GM06990 (cell line): ENCODE measurements around the gene WNT9A.

Experiments
- DNase-seq: peaks from one replicate; pipeline ENCODE4 v3.0.0-alpha.2; 2011; ENCODE audit not compliant: insufficient read length; ENCODE audit errors: extremely low read depth
- H3K27me3 ChIP-seq: replicated peaks from 2 replicates; pipeline ENCODE4 v1.6.0; 2011; ENCODE audit warnings: low read length; ENCODE audit not compliant: control insufficient read depth, insufficient read depth
- H3K36me3 ChIP-seq: 2 replicates; pipeline ENCODE4 v1.5.1; 2011; ENCODE audit warnings: low read length; ENCODE audit not compliant: control insufficient read depth, insufficient read depth
- H3K4me3 ChIP-seq: replicated peaks from 2 replicates; pipeline ENCODE4 v1.5.1; 2011; ENCODE audit warnings: low read depth, mild to moderate bottlenecking, control low read depth, low read length
- TF ChIP-seq, protein P1 (sequence below): IDR thresholded peaks from 2 replicates; pipeline ENCODE4 v1.5.1; 2011; ENCODE audit warnings: low read length, control low read depth, mild to moderate bottlenecking, inconsistent platforms; ENCODE audit not compliant: insufficient read depth, poor library complexity, severe bottlenecking

Gene WNT9A

DNA sequence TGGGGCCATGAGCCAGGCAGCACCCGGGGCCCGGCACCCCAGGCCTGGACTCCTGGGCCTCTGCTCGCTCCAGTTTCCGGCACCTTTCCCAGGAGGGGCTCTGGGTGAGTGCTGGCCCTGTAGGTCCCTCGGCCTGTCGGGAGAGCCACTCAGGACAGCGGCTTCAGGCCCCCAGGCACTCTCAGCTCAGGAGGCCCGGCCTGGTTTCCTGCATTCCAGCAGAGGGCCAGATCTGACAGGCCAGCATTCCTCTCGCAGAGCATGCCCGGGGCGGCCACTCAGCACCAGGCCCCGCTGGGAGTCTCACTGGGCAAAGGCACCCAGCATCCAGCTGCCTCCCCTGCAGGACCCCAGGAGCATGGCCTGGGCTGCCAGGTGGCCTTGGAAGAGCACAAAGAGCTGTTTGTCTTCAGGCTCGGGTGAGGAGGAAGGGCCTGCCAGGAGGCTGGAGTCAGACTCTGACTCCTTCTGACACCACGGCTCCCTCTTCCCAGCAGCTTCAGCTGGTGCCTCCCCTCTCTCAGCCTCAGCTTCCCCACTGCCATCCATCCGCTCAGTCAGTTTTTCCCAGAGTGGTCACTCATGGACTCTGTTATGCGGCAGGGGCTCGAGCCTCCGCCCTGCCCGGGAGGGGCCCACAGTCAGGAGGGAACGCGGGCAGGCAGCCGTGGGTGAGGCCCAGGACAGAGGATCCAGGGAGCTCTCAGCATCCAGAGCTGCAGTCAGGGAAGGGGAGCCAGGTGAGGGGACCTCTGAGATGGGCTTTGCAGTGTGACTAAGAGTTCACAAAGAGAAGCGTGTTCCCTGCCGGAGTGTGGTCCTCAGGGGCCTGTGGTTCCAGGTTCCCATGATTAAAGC is 51.7 kb downstream of the WNT9A start:
- Histone ChIP-seq H3K36me3 (no peaks in the 10 kb centered on the region), H3K27me3 (no peaks in the 10 kb centered on the region; the same call in 1 of the 2 replicates), H3K4me3 (no peak overlapping the region)
- no peak for DNase-seq
- TF ChIP-seq, protein P1, sequence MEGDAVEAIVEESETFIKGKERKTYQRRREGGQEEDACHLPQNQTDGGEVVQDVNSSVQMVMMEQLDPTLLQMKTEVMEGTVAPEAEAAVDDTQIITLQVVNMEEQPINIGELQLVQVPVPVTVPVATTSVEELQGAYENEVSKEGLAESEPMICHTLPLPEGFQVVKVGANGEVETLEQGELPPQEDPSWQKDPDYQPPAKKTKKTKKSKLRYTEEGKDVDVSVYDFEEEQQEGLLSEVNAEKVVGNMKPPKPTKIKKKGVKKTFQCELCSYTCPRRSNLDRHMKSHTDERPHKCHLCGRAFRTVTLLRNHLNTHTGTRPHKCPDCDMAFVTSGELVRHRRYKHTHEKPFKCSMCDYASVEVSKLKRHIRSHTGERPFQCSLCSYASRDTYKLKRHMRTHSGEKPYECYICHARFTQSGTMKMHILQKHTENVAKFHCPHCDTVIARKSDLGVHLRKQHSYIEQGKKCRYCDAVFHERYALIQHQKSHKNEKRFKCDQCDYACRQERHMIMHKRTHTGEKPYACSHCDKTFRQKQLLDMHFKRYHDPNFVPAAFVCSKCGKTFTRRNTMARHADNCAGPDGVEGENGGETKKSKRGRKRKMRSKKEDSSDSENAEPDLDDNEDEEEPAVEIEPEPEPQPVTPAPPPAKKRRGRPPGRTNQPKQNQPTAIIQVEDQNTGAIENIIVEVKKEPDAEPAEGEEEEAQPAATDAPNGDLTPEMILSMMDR, result no peak

DNA sequence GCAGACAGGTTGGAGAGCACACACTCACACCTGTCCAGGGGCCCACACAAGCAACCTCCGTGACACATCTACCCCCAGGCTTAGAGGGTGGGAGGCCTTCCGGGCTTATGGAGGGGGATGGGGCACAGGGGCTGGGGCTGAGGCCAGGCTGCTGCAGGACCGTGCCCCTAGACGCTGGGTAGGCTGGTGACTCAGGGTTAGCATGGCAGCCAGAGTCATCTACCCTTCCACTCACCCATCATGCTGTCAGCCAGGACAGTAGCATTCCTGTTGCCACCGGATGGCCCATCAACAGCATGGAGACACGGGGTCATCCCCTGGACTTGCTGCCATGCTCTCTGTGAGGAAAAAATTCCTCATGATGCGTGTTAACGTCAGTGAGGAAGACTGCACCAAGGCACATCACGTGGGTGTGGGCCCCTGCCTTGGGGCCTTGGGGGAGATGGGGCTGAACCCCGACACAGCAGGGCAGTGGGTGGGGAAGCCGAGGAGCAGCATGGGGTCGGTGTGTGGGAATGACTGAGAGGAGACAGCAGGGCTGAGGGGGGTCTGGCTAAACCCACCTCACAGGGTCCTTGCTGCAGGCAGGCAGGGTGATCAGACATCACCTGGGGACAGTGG is 52.8 kb downstream of the WNT9A start:
- Histone ChIP-seq H3K36me3 (no peaks in the 10 kb centered on the region), H3K27me3 (no peaks in the 10 kb centered on the region; the same call in 1 of the 2 replicates), H3K4me3 (no peak overlapping the region)
- TF ChIP-seq, protein P1, result no peak
- no peak for DNase-seq

DNA sequence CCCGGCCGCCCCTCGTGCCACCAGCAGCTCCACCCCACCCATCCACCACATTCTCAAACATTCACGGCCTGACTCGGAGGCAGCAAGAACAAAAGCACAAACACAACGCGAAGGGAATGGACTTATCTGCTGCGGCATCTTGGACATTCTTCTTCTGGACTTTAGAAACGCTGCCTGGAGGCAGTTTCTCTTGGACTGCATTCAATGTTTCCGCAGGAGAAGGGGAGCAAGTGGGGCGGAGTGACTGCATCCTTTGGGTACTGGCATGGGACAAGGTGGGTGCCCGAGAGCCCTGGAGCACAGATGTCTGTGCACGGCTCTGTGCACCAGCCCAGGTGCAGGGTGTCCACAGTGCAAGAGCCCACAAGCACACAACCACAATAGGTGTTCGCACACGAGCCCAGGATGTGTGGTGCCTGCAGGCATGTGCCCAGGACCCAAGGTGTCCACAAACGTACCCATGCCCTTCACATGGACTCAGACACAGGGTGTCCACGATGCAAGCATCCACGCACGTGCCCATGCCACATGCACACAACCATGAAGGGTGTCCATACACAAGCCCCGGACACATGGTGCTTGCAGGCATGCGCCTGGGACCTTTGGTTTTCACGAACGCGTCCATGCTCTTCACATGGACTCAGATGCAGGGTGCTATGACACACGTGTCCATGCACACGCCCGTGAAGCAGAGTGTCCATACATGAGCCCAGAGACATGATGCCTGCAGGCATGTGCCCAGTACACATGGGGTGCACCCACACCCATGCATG is 53.6 kb downstream of the WNT9A start:
- H3K4me3 ChIP-seq, result no peak overlapping the region
- TF ChIP-seq, protein P1, result no peak

DNA sequence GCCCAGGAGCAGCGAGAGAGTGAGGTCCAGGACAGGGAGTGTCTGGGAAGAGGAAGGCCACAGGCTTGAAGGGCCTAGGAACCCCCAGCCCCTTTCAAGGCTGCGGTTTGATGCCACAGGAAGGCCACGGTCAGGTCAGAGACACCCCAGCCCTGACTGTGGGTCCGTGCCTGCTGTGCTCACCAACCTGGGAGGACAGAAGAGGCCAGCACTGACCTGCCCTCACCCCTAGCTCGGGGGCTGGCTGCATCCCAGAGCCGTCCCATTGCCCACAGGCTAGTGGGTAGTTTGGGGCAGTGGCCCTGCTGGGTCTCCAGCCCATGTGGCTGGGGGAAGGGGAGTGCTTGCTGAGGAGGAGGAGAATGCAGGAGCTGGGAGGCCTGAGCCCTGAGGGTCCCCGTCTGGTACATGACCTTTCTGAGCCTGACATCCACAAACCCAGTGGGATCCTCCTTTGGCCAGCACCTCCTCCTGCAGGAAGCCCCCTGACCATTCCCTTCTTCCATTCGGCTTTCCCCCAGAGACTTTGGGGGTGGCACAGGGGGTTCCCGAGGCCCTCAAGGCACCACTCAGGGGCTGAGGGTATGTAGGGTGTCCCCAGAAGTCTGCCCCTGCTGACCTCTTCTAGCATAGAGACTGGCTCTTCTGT is 54.3 kb downstream of the WNT9A start:
- TF ChIP-seq, protein P1, result no peak
- Histone ChIP-seq H3K27me3 (no peaks in the 10 kb centered on the region; the same call in 1 of the 2 replicates), H3K4me3 (no peak overlapping the region), H3K36me3 (no peaks in the 10 kb centered on the region)
- DNase-seq, result no peak

More for the DNA sequence above, 53.6 kb downstream of the WNT9A start:
- Histone ChIP-seq H3K36me3 (no peaks in the 10 kb centered on the region), H3K27me3 (no peaks in the 10 kb centered on the region; the same call in 1 of the 2 replicates)
- DNase-seq, result no peak

DNA sequence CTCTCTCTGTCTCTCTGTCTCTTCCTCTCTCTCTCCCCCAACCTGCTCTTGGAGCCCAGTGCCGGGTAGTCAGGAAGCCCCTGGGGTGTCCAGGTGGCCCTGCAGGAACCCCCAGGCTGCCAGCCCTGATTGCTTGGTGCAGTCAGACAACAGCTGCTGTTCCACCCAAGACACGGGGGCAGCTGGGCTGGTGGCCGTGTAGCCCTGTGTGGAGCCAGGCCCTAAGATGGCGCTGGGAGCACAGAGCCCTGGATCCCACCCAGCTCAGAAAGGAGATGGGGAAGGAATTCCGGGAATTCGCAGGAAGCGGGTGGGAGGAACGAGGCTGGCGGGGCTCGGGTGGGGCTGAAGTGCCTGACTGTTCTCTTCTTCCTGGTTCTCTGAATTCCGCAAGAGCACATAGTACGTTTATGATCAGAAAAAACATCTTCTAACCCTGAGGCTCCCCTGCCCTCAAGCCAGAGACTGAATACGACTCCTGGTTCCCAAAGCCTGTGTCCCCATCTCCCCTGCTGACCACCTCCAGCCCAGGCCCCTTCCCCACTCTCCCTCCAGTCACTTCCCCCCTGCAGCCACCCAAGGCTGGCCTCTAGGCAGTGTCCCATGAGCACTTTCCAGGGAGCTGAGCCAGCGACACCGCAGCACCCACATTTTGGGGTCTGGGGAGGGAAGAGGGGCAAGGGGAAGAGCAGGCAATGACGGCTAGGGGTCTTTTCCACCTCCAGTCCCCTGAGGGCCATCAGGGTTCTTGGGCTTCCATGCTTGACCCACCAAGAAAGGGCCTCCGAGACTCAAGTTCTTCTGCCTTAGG is 55.0 kb downstream of the WNT9A start:
- TF ChIP-seq, protein P1, result no peak
- Histone ChIP-seq H3K27me3 (no peaks in the 10 kb centered on the region; the same call in 1 of the 2 replicates), H3K36me3 (no peaks in the 10 kb centered on the region), H3K4me3 (no peak overlapping the region)
- no peak for DNase-seq
